MV-4-11 (cell line): ENCODE results near the gene ZNF550.
"Not testable (repeated sequence)": the region's sequence is repeated elsewhere in the genome, so short reads cannot be mapped to it uniquely, and the experiment has no call there.

ENCODE experiments used
- DNase-seq: peaks from one replicate; lab custom pipeline; 2025; lab: John Stamatoyannopoulos, UW

ZNF550 gene

DNA sequence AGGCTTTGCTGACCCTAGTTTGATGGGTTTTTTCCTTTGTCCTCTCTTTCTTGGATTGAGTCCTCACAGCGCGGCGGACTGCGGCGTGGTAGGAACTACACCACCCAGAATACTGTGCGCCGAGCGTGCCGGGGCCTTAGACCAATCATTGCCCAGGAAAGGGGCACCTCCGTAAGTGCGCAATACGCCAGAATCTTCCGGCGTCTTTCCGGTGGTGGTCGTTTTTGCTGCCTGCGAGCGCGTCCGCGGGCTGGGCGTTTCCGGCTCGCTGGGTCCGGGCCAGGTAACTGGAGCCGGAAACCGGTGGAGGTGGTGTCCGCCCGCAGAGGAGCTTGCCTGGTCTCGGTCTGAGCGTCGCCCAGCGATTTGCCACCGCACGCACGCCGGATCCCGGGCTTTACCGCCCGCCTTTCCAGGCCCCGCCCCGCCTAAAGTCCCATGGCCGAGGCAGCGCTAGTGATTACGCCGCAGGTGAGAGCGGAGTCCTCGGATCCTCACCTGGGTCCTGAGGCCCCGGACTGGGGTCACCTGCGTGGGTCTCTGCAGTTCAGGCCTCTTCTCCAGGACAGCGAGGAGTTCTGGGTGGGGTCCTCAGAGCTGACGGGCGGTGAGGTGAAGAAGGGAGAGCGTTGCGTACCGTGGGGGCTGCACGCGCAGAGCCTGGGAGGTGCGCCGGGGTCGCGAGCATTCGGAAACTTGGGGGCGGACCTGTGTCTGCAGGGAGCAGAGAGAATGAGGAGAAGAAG lies 32.4 kb downstream of the ZNF550 start, which contains the start of gene ZNF549:
TSS of gene ZNF549 (plus strand) at position 221 of the 746 bp plus-strand sequence. CDS start at position 439, 218 bp downstream.
- DNase-seq = peak; percentile 90

DNA sequence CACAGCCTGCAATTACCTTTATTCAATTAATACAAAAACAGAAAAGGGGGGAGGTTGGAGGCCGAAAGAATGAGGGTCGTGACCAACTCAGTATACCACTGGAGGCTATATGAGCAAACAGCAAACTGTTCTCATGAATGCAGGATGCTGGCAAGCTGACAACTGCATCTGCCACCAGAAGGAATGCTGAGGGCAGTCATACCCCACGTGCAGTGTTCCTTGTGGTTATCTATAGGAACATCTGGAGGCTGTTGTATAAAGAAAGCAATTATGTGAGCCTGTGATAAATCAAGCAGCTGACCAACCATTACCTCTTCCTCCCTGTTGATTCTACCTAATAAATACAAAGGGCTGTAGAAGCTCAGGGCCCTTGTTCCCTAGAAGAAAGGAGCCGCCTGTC lies 41.6 kb downstream of the ZNF550 start:
- DNase-seq = not testable (repeated sequence)

DNA sequence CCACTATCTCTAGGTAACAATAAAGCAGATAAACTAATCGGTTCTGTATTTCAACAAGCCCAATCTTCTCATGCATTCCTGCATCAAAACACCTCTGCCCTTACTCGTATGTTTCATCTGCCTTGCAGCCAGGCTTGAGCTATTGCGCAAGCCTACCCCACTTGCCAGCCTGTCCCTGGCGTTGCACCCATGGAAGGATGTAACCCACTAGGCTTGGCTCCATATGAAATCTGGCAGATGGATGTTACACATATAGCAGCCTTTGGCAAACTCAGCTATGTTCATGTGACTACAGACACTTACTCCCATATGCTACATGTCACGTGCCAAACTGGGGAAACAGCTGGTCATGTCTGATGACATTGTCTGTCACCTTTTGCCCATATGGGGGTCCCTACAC lies 44.4 kb downstream of the ZNF550 start:
- no peak for DNase-seq

DNA sequence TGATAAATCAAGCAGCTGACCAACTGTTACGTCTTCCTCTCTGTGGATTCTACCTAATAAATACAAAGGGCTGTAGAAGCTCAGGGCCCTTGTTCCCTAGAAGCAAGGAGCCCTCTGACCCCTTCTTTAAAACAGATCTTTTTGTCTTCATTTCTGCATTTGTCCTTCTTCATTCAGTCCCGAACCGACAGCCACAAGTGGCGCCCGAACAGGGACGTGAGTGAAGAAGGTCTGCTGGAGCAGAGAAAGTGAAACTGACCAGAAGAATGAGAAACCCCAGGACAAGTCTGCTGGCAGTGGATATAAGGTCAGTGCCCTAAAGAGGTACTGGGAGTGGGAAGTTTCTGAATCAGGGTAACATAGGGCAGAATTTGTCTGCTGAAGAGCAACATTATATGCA lies 46.8 kb downstream of the ZNF550 start:
- DNase-seq = peak; percentile 19

DNA sequence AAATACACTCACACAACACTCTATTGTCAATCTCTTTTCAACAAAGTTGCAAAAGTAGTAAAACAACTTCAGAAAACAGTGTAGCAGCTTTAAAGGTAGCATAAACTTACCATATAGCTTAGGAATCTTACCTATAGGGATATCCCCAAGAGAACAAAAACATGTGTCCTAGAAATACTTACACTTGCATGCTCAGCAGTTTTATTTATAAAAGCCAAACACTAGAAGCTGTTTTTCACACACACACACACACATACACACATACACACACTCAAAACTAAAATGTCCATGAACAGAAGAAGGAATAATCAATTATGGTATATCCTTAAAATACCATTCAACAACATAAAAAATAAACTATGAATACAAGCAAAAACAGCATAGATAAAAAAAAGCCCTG lies 48.2 kb downstream of the ZNF550 start:
- DNase-seq = no peak

DNA sequence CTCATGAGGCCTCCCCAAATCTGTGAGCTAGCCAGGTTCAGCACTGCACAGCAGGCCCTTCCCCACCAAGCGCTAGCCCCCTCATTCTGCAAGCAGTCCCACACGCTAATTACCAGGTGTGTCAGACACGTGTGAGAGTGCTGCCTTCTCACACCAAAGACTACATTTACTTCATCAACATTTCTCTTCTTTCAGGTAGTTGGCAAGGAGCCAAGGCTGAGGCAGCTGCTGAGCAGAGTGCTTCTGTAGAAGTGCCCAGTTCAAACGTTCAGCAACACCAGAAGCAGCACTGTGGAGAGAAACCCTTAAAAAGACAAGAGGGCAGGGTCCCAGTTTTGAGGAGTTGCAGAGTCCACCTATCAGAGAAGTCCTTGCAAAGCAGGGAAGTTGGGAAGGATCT lies 53.5 kb downstream of the ZNF550 start:
- no peak for DNase-seq

DNA sequence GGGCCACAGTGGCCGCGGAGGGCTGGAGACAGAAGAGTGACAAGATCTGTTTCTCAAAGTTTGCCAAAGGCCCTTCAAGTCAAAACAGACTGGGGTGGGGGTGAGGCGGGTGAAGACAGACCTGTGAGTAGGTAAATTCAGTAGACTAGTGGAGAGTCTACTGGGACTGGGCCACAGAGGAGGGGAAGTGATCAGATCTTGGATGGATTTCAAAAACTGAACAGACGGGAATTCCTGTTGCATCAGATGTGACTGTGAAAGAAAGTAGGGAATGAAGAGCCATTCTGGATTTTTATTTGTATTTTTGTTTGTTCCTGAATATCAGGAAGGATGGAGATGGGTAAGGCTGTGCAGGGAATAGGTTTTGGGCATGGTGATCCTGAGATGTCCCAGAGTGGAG lies 59.3 kb downstream of the ZNF550 start:
- not testable (repeated sequence) for DNase-seq

DNA sequence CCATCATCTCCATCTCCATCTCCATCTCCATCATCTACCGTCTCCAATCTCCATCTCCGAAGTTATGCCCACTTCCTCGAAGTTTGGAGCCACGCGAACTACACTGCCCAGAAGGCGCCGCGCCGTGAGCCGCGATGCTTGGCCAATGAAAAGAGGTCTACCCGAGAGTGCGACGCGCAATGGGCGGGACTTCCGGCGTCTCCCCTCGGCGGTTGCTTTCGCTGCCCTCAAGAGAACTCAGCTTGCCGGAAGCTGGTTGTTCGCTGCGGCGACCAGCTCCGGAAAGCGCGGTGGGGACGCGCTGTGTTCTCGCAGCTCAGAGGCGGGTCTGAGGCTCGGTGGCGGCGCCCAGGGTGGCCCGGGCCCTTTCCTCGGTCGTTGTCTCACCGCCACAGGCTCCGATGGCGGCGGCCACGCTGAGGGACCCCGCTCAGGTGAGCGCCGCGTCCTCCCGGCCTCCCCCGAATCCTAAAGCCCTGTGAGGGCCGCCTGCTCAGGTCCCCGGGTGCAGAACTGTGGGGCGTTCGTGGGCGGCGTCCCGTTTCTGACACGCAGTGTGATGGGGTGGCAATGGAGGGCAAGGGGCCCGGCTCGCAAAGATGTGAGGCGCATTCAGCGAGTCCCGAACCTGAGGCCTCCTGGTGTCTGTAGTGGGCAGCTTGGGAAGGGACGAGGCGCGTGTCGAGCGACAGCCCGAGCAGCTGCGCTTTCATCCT lies 59.8 kb downstream of the ZNF550 start, which contains the start of gene ZNF773:
TSS of gene ZNF773 (plus strand) at position 259 of the 716 bp plus-strand sequence. CDS start at position 402, 143 bp downstream.
- peak; percentile 98 for DNase-seq

DNA sequence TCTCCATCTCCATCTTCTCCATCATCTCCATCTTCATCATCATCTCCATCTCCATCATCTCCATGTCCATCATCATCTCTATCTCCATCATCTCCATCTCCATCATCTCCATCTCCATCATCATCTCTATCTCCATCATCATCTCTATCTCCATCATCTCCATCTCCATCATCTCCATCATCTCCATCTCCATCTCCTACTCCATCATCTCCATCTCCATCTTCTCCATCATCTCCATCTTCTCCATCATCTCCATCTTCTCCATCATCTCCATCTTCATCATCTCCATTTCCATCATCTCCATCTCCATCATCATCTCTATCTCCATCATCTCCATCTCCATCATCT lies 60.4 kb downstream of the ZNF550 start:
- DNase-seq = not testable (repeated sequence)

DNA sequence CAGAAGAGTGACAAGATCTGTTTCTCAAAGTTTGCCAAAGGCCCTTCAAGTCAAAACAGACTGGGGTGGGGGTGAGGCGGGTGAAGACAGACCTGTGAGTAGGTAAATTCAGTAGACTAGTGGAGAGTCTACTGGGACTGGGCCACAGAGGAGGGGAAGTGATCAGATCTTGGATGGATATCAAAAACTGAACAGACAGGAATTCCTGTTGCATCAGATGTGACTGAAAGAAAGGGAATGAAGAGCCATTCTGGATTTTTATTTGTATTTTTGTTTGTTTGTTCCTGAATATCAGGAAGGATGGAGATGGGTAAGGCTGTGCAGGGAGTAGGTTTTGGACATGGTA lies 71.4 kb downstream of the ZNF550 start:
- DNase-seq = not testable (repeated sequence)

DNA sequence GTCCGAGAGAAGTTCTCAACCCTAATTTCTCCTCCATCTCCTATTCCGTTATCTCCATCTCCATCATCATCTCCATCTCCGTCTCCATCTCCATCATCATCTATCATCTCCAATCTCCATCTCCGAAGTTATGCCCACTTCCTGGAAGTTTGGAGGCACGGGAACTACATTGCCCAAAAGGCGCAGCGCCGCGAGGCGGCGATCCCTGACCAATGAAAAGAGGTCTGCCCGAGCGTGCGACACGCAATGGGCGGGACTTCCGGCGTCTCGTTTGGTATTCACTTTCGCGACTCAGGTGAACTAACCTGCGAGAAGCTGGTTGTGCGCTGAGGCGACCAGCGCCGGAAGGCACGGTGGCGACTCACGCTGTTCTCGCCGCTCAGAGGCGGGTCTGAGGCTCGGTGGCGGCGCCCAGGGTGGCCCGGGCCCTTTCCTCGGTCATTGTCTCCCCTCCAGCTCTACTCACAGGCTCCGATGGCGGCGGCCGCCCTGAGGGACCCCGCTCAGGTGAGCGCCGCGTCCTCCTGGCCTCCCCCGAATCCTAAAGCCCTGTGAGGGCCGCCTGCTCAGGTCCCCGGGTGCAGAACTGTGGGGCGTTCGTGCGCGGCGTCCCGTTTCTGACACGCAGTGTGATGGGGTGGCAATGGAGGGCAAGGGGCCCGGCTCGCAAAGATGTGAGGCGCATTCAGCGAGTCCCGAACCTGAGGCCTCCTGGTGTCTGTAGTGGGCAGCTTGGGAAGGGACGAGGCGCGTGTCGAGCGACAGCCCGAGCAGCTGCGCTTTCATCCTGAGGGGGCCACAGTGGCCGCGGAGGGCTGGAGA lies 72.0 kb downstream of the ZNF550 start, which contains the start of gene ZNF419:
TSS of gene ZNF419 (plus strand) at position 274 of the 822 bp plus-strand sequence. CDS start at position 475, 201 bp downstream.
- DNase-seq = peak; percentile 89
